GM23338 (cell line): ENCODE measurements around the gene ERC2. TPM values are rescaled to one million over a fixed set of nuclear protein-coding genes. Genes with fewer than 3 reads are reported as not detected.

Source experiments
- ATAC-seq: fragments of 200-7000 bp; cut with Tn5 transposase; 3 replicates; pipeline ENCODE4 v1.9.1; 2020
- DNase-seq: peaks from one replicate; pipeline ENCODE4 v3.0.0-alpha.2; 2015; ENCODE audit warnings: low spot score
- H2AFZ ChIP-seq: fragments of 200-600 bp; sonication (generic); 2 replicates; pipeline ENCODE4 v1.8.0; 2016; ENCODE audit warnings: antibody characterized with exemption, mild to moderate bottlenecking, moderate library complexity
- H3F3A ChIP-seq: fragments of 200-600 bp; sonication (generic); replicated peaks from 2 replicates; pipeline ENCODE4 v1.8.0; 2017; ENCODE audit warnings: antibody characterized with exemption, mixed run types, low read depth
- H3K27ac ChIP-seq: fragments of 200-600 bp; sonication (generic); 2 replicates; pipeline ENCODE4 v1.6.1; 2016; ENCODE audit warnings: low read depth
- H3K27me3 ChIP-seq: fragments of 200-600 bp; sonication (generic); 2 replicates; pipeline ENCODE4 v1.8.0; 2016; ENCODE audit warnings: mild to moderate bottlenecking, mixed run types, moderate library complexity; ENCODE audit not compliant: insufficient read depth
- H3K36me3 ChIP-seq: fragments of 200-600 bp; sonication (generic); 2 replicates; pipeline ENCODE4 v1.8.0; 2016; ENCODE audit warnings: mild to moderate bottlenecking; ENCODE audit not compliant: insufficient read depth
- H3K4me1 ChIP-seq: fragments of 200-600 bp; sonication (generic); 2 replicates; pipeline ENCODE4 v1.8.0; 2016; ENCODE audit warnings: mild to moderate bottlenecking, moderate library complexity; ENCODE audit not compliant: insufficient read depth
- H3K4me2 ChIP-seq: fragments of 200-600 bp; sonication (generic); 2 replicates; pipeline ENCODE4 v1.7.1; 2017; ENCODE audit warnings: mixed run types
- H3K4me3 ChIP-seq: fragments of 200-600 bp; sonication (generic); 2 replicates; pipeline ENCODE4 v1.6.1; 2016; ENCODE audit warnings: mixed run types
- H3K79me2 ChIP-seq: fragments of 200-600 bp; sonication (generic); replicated peaks from 2 replicates; pipeline ENCODE4 v1.8.0; 2017; ENCODE audit warnings: mild to moderate bottlenecking; ENCODE audit not compliant: insufficient read depth
- H3K9me2 ChIP-seq: fragments of 200-600 bp; sonication (generic); 2 replicates; pipeline ENCODE4 v1.8.0; 2017; ENCODE audit not compliant: insufficient read depth
- H4K20me1 ChIP-seq: fragments of 200-600 bp; sonication (generic); replicated peaks from 2 replicates; pipeline ENCODE4 v1.8.0; 2017; ENCODE audit warnings: mild to moderate bottlenecking; ENCODE audit not compliant: insufficient read depth
- H3K27ac Mint-ChIP-seq: 2 replicates; pipeline ENCODE4 v1.8.0; 2020; ENCODE audit warnings: inconsistent platforms, mild to moderate bottlenecking, moderate library complexity, mixed read lengths
- H3K27me3 Mint-ChIP-seq: 3 replicates; pipeline ENCODE4 v1.8.0; 2022; ENCODE audit warnings: low read depth, mild to moderate bottlenecking, moderate library complexity, mixed read lengths, inconsistent platforms; ENCODE audit not compliant: insufficient read depth, poor library complexity
- H3K36me3 Mint-ChIP-seq: 3 replicates; pipeline ENCODE4 v1.8.0; 2021; ENCODE audit warnings: low read depth, mild to moderate bottlenecking, inconsistent platforms, moderate library complexity, mixed read lengths
- H3K4me1 Mint-ChIP-seq: 3 replicates; pipeline ENCODE4 v1.8.0; 2020; ENCODE audit warnings: mild to moderate bottlenecking, inconsistent platforms, mixed read lengths
- H3K4me3 Mint-ChIP-seq: 3 replicates; pipeline ENCODE4 v1.8.0; 2021; ENCODE audit warnings: moderate library complexity, mild to moderate bottlenecking, inconsistent platforms, mixed read lengths
- H3K9me3 Mint-ChIP-seq: 3 replicates; pipeline ENCODE4 v1.8.0; 2020; ENCODE audit warnings: moderate library complexity, mild to moderate bottlenecking, inconsistent platforms, mixed read lengths
- CREB1 ChIP-seq: fragments of 250-450 bp; sonication (Bioruptor Pico); IDR thresholded peaks from 2 replicates; pipeline ENCODE4 v1.5.0; 2020; ENCODE audit warnings: low read depth, mild to moderate bottlenecking, moderate library complexity
- CTCF ChIP-seq, 2 experiments: fragments of 200-600 bp in 1 of 2; sonication (generic) in 1 of 2; conservative IDR thresholded peaks; 2 replicates each; pipeline versions ENCODE4 v1.5.1 to v1.6.1; 2016 to 2017; ENCODE audit warnings: antibody characterized with exemption in 2 of 2, low read depth in 2 of 2, mild to moderate bottlenecking in 2 of 2, moderate library complexity in 1 of 2
- EZH2 ChIP-seq: fragments of 200-600 bp; sonication (generic); IDR thresholded peaks from one replicate; pipeline ENCODE4 v1.8.0; 2017; ENCODE audit warnings: antibody characterized with exemption, mild to moderate bottlenecking, low read depth; ENCODE audit not compliant: unreplicated experiment
- EZH2phosphoT487 ChIP-seq: fragments of 200-600 bp; sonication (generic); IDR thresholded peaks from one replicate; pipeline ENCODE4 v1.8.1; 2018; ENCODE audit warnings: antibody characterized with exemption; ENCODE audit not compliant: unreplicated experiment
- JUNB ChIP-seq: IDR thresholded peaks from one replicate; pipeline ENCODE4 v1.6.1; 2016; ENCODE audit warnings: antibody characterized with exemption; ENCODE audit not compliant: unreplicated experiment
- NANOG ChIP-seq: IDR thresholded peaks from 2 replicates; pipeline ENCODE4 v1.6.1; 2016; ENCODE audit warnings: antibody characterized with exemption, borderline replicate concordance
- POLR2AphosphoS5 ChIP-seq: IDR thresholded peaks from 2 replicates; pipeline ENCODE4 v1.6.1; 2016; ENCODE audit warnings: antibody characterized with exemption, low read depth
- STAT1 ChIP-seq: IDR thresholded peaks from one replicate; pipeline ENCODE4 v1.6.1; 2016; ENCODE audit warnings: antibody characterized with exemption; ENCODE audit not compliant: unreplicated experiment
- ZNF114 ChIP-seq: fragments of 250-450 bp; sonication (Bioruptor Pico); IDR thresholded peaks from 2 replicates; pipeline ENCODE4 v1.5.0; 2020; ENCODE audit warnings: mild to moderate bottlenecking, moderate library complexity
- ZNF331 ChIP-seq: fragments of 250-450 bp; sonication (Bioruptor Pico); IDR thresholded peaks from 2 replicates; pipeline ENCODE4 v1.5.0; 2020; ENCODE audit warnings: low read depth, mild to moderate bottlenecking, moderate library complexity
- ZNF462 ChIP-seq: fragments of 250-450 bp; sonication (Bioruptor Pico); IDR thresholded peaks from 2 replicates; pipeline ENCODE4 v1.5.0; 2020; ENCODE audit warnings: mild to moderate bottlenecking, moderate library complexity
- polyA plus RNA-seq: library from polyadenylated mRNA; unstranded; fragments of >200 nt; fragmentation: Nextera tagmentation; extraction: Ambion mirVana; gene quantifications from 2 replicates; pipeline ENCODE4 v1.2.1, GENCODE V29; 2016
- total RNA-seq: library from RNA; depleted of rRNA; stranded (reverse); fragments of >200 nt; shearing (Covaris generic); gene quantifications from 2 replicates; pipeline ENCODE4 v1.2.3, GENCODE V29; 2014

ERC2 gene
- total and polyA plus RNA-seq, 2 experiments from 2014 or later = 11.8 to 13.7 TPM

- Mint-ChIP-seq H3K36me3 (peaks cover 2% of the 10 kb centered on the region; the same call in 1 of the 3 replicates), H3K27ac (no peak overlapping the region), H3K9me3 (peaks cover 7% of the 10 kb centered on the region; the same call in 2 of the 3 replicates), H3K27me3 (peaks cover 2% of the 10 kb centered on the region), H3K4me1 (peaks cover 6% of the 10 kb centered on the region; the same call in 2 of the 3 replicates), H3K4me3 (no peak overlapping the region)
- DNase-seq (no peak), ATAC-seq (no peak)
- Histone ChIP-seq H3K4me2 (no peak overlapping the region), H4K20me1 (no peaks in the 10 kb centered on the region), H3K36me3 (no peaks in the 10 kb centered on the region), H3K9me2 (0 out of 2 replicates have a peak, but pooled peaks cover 2% of the 10 kb centered on the region), H3K4me1 (no peaks in the 10 kb centered on the region), H3K27ac (no peak overlapping the region), H3K79me2 (no peaks in the 10 kb centered on the region), H3K4me3 (no peak overlapping the region), H2AFZ (no peak overlapping the region), H3F3A (no peaks in the 10 kb centered on the region), H3K27me3 (no peaks in the 10 kb centered on the region)
- TF ChIP-seq NANOG (no peak), CTCF (conservative IDR thresholded peaks at IDR 0.05; ENCODE audit: low read depth in 2 of 2) (no peak), STAT1 (no peak), ZNF462 (no peak), EZH2phosphoT487 (no peak), JUNB (no peak), ZNF114 (no peak), ZNF331 (no peak), CREB1 (no peak), POLR2AphosphoS5 (no peak), EZH2 (no peak)
Observed at GRCh38 chr3:55750525-55750924, 717.7 kb downstream of the ERC2 start.
